ENCODE results near the gene PWWP2B.
A peak's percentile ranks its signal among the peaks of the same experiment; 100 is the strongest.

The PWWP2B gene

DNA sequence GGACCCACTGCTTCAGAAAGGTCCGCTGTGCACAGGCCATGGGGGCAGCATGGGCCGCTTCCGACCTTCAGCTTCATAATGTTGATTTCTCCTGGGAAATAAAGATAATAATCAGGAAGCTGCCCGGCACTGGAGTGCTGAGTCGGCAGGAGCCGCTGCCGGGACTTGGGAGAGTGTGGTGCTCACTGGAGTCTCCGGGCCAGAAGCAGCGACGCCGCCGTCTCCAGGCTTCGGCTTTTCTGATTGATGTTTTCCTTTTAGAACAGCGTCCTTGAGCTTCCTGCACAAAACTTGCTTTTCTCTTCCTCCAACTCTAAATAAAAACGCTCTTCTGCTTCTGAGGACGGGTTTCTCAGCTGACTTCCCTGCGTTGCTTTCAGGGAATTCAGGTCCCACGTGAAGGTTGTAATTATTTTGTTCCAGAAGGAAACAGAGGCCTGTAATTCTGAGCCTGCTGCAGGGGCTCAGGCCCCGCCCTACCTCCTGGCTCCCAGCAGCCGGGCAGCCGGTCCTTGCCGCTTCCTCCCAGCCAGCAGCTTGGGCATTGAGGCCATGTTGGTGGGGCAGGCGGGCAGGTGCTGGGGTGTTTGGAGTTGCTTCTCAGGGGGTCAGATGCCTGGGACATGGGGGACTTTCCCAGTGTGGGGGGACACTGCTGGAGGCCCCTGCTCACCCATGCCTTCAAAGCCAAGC lies 14.7 kb downstream of the PWWP2B start:
- Histone ChIP-seq H3K27ac (peak overlapping the region; percentile 93), H3K27me3 (ENCODE audit: insufficient read depth, low read depth, severe bottlenecking) (no peaks in the 10 kb centered on the region), H3K4me3 (ENCODE audit: low read depth, low read length) (no peak overlapping the region), H3K9me3 (ENCODE audit: severe bottlenecking) (no peaks in the 10 kb centered on the region), H3K36me3 (peaks cover 29% of the 10 kb centered on the region)
- TF ChIP-seq, protein P1, sequence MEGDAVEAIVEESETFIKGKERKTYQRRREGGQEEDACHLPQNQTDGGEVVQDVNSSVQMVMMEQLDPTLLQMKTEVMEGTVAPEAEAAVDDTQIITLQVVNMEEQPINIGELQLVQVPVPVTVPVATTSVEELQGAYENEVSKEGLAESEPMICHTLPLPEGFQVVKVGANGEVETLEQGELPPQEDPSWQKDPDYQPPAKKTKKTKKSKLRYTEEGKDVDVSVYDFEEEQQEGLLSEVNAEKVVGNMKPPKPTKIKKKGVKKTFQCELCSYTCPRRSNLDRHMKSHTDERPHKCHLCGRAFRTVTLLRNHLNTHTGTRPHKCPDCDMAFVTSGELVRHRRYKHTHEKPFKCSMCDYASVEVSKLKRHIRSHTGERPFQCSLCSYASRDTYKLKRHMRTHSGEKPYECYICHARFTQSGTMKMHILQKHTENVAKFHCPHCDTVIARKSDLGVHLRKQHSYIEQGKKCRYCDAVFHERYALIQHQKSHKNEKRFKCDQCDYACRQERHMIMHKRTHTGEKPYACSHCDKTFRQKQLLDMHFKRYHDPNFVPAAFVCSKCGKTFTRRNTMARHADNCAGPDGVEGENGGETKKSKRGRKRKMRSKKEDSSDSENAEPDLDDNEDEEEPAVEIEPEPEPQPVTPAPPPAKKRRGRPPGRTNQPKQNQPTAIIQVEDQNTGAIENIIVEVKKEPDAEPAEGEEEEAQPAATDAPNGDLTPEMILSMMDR (IDR thresholded peaks at IDR 0.05; ENCODE audit: low read depth, low read length), result no peak
- DNase-seq, result peak; percentile 73

DNA sequence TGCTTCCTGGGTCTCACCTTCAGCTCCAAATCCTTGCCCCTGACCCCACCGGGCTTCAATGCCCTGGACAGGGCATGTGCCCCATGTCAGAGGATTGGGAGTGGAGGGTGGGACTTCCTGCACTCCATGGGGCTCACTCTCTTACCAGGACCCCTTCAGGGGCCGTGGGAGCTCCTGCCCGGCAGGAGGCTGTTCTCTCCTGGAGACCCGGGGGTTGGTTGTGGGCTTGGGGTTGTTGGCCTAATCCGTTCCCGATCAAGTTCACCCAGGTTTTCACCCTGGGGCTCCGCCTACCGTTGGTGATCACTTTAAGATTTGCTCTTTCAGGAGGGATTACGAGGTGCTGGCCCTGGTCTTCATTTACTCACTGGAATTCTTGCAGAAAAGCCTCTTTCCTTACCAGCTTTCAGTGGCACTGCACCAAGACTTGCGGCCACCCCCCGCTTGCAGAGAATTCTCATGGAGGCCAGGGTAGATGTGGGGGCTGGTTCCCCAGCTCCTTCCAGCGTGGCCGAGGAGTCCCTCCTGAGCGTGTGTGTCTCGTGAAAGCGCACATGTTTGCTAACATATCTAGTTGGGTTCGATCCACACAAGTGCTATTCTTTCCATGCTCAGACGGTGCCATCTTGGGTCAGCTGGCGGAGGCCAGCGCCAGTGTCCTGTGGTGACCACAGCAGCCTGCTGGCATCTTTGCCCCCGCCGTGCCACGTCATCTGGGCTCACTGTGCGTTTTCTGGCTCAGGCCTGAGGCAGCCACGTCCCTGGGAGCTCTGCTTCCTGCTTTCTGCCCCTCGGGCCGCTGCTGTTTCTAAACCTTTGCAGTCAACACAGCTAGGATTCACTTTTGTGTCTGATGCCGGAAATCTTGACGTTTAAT lies 15.6 kb downstream of the PWWP2B start:
- peak overlapping the region; percentile 93 for H3K27ac ChIP-seq
- H3K27me3 ChIP-seq (ENCODE audit: insufficient read depth, low read depth, severe bottlenecking), result no peaks in the 10 kb centered on the region
- TF ChIP-seq, protein P1 (IDR thresholded peaks at IDR 0.05; ENCODE audit: low read depth, low read length), result no peak
- peak; percentile 78 for DNase-seq
- no peaks in the 10 kb centered on the region for H3K9me3 ChIP-seq (ENCODE audit: severe bottlenecking)
- H3K4me3 ChIP-seq (ENCODE audit: low read depth, low read length), result no peak overlapping the region
- peaks cover 25% of the 10 kb centered on the region for H3K36me3 ChIP-seq

- H3K27me3 ChIP-seq (ENCODE audit: insufficient read depth, low read depth, severe bottlenecking), result no peaks in the 10 kb centered on the region
- peaks cover 24% of the 10 kb centered on the region for H3K36me3 ChIP-seq
- H3K9me3 ChIP-seq (ENCODE audit: severe bottlenecking), result no peaks in the 10 kb centered on the region
- no peak overlapping the region for H3K4me3 ChIP-seq (ENCODE audit: low read depth, low read length)
- TF ChIP-seq, protein P1 (IDR thresholded peaks at IDR 0.05; ENCODE audit: low read depth, low read length), result no peak
- DNase-seq, result no peak
- H3K27ac ChIP-seq, result peak overlapping the region; percentile 93
Measured at GRCh38 chr10:132413226-132414205, 16.5 kb downstream of the PWWP2B start.

DNA sequence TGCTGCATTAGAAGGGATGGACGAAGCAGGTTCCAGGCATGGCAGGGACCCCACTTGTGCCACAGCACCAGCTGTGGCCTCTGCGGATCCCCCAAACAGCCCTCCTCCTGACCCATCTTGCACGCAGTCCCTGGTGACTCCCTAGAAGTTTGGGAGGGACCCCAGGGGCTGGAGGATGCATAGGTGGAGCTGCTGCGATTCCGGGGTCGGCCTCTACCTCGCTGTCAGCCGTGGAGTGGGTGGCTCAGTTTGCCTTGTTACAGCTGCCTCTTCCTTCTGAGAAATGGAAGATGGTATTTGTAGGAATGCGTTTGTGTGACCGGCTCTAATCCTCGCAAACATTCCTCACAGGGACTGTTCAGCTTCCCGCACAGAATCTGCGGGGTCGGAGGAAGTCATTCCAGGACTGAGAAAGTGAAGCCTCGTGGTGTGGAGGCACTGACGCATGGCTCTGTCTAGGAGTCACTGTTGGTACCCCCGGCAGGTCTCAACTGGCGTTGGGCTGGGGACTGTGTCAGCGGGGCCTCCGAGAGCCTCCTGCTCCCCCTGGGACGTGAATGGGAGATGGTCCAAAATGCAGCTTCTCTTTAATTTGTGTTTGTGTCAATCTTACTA lies 17.5 kb downstream of the PWWP2B start:
- no peak overlapping the region; the same call in 1 of the 2 replicates for H3K27ac ChIP-seq
- H3K27me3 ChIP-seq (ENCODE audit: insufficient read depth, low read depth, severe bottlenecking), result no peaks in the 10 kb centered on the region
- no peak for DNase-seq
- TF ChIP-seq, protein P1 (IDR thresholded peaks at IDR 0.05; ENCODE audit: low read depth, low read length), result no peak
- H3K4me3 ChIP-seq (ENCODE audit: low read depth, low read length), result no peak overlapping the region
- no peaks in the 10 kb centered on the region for H3K9me3 ChIP-seq (ENCODE audit: severe bottlenecking)
- peaks cover 17% of the 10 kb centered on the region for H3K36me3 ChIP-seq

DNA sequence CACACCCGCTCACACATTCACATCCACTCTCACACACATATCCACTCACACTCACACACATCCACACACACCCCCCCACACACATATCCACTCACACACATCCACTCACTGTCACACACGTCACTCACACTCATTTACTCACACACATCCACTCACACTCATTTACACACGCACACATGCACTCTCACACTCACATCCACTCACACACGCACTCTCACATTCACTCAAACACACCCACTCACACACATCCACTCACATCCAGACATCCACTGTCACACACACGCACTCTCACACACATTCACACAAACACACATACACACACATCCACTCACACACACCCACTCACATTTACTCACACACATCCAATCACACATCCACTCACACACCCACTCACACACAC lies 18.3 kb downstream of the PWWP2B start:
- peaks cover 11% of the 10 kb centered on the region for H3K36me3 ChIP-seq
- H3K27me3 ChIP-seq (ENCODE audit: insufficient read depth, low read depth, severe bottlenecking), result no peaks in the 10 kb centered on the region
- TF ChIP-seq, protein P1 (IDR thresholded peaks at IDR 0.05; ENCODE audit: low read depth, low read length), result no peak
- H3K9me3 ChIP-seq (ENCODE audit: severe bottlenecking), result no peaks in the 10 kb centered on the region
- H3K27ac ChIP-seq, result no peak overlapping the region; the same call in 1 of the 2 replicates
- H3K4me3 ChIP-seq (ENCODE audit: low read depth, low read length), result no peak overlapping the region
- DNase-seq, result no peak

Data from WERI-Rb-1 (cell line).